SK-N-SH treated with all-trans-retinoic acid at 6 μM for 48 hours (cell line): ENCODE measurements around the gene RAPGEF5.

ENCODE experiments used
- ATAC-seq: fragments of 200-7000 bp; cut with Tn5 transposase; 3 replicates; pipeline ENCODE4 v1.9.1; 2020; ENCODE audit warnings: mild to moderate bottlenecking, moderate library complexity
- ARNTL ChIP-seq: fragments of 450-650 bp; formaldehyde crosslinking; IDR thresholded peaks from 2 replicates; pipeline ENCODE4 v1.5.0; 2020; ENCODE audit warnings: low read depth, mild to moderate bottlenecking, moderate library complexity, borderline replicate concordance
- BACH2 ChIP-seq: fragments of 250-450 bp; sonication (Bioruptor Pico); IDR thresholded peaks from 2 replicates; pipeline ENCODE4 v1.9.0; 2021; ENCODE audit warnings: mild to moderate bottlenecking, borderline replicate concordance
- CREB5 ChIP-seq: fragments of 250-450 bp; sonication (Bioruptor Pico); IDR thresholded peaks from 2 replicates; pipeline ENCODE4 v1.5.1; 2020; ENCODE audit warnings: low read depth, mild to moderate bottlenecking, moderate library complexity
- CSDC2 ChIP-seq: fragments of 250-450 bp; sonication (Bioruptor Pico); IDR thresholded peaks from 2 replicates; pipeline ENCODE4 v1.5.0; 2020; ENCODE audit warnings: mild to moderate bottlenecking, moderate library complexity
- ESRRG ChIP-seq: fragments of 250-450 bp; sonication (Bioruptor Pico); IDR thresholded peaks from 2 replicates; pipeline ENCODE4 v1.6.1; 2021; ENCODE audit warnings: mild to moderate bottlenecking
- GLIS3 ChIP-seq: fragments of 250-450 bp; sonication (Bioruptor Pico); IDR thresholded peaks from 2 replicates; pipeline ENCODE4 v1.5.0; 2020; ENCODE audit warnings: mild to moderate bottlenecking, moderate library complexity
- ISL1 ChIP-seq: fragments of 250-450 bp; sonication (Bioruptor Pico); IDR thresholded peaks from 2 replicates; pipeline ENCODE4 v2.1.2; 2022; ENCODE audit warnings: mild to moderate bottlenecking, moderate library complexity
- OSR1 ChIP-seq: fragments of 250-450 bp; sonication (Bioruptor Pico); IDR thresholded peaks from 2 replicates; pipeline ENCODE4 v1.8.0; 2022; ENCODE audit warnings: moderate library complexity, mild to moderate bottlenecking, inconsistent platforms
- POU6F1 ChIP-seq: fragments of 250-450 bp; sonication (Bioruptor Pico); IDR thresholded peaks from 2 replicates; pipeline ENCODE4 v1.8.0; 2021; ENCODE audit warnings: low read depth, mild to moderate bottlenecking, moderate library complexity, borderline replicate concordance
- PPARA ChIP-seq: fragments of 250-450 bp; sonication (Bioruptor Pico); IDR thresholded peaks from 2 replicates; pipeline ENCODE4 v1.5.0; 2020; ENCODE audit warnings: mild to moderate bottlenecking, borderline replicate concordance
- RARB ChIP-seq: fragments of 250-450 bp; sonication (Bioruptor Pico); IDR thresholded peaks from 2 replicates; pipeline ENCODE4 v1.8.0; 2021; ENCODE audit warnings: mild to moderate bottlenecking, moderate library complexity
- SNAI2 ChIP-seq: fragments of 250-450 bp; sonication (Bioruptor Pico); IDR thresholded peaks from 2 replicates; pipeline ENCODE4 v1.5.0; 2020; ENCODE audit warnings: mild to moderate bottlenecking, moderate library complexity
- TOX ChIP-seq: fragments of 250-450 bp; sonication (Bioruptor Pico); IDR thresholded peaks from 2 replicates; pipeline ENCODE4 v1.8.0; 2021; ENCODE audit warnings: mild to moderate bottlenecking, moderate library complexity, borderline replicate concordance
- TSHZ2 ChIP-seq: fragments of 250-450 bp; sonication (Bioruptor Pico); IDR thresholded peaks from 2 replicates; pipeline ENCODE4 v1.5.0; 2020; ENCODE audit warnings: mild to moderate bottlenecking, moderate library complexity
- ZC3H10 ChIP-seq: fragments of 250-450 bp; sonication (Bioruptor Pico); IDR thresholded peaks from 2 replicates; pipeline ENCODE4 v1.5.1; 2021; ENCODE audit warnings: mild to moderate bottlenecking, moderate library complexity
- ZFP30 ChIP-seq: fragments of 450-650 bp; formaldehyde crosslinking; IDR thresholded peaks from 2 replicates; pipeline ENCODE4 v1.5.0; 2022; ENCODE audit warnings: mild to moderate bottlenecking, moderate library complexity
- ZNF565 ChIP-seq: fragments of 450-650 bp; formaldehyde crosslinking; conservative IDR thresholded peaks from 2 replicates; pipeline ENCODE4 v1.5.0; 2020; ENCODE audit warnings: low read depth, mild to moderate bottlenecking, moderate library complexity
- ZNF70 ChIP-seq: fragments of 450-650 bp; formaldehyde crosslinking; IDR thresholded peaks from 2 replicates; pipeline ENCODE4 v1.5.0; 2020; ENCODE audit warnings: mild to moderate bottlenecking, moderate library complexity
- ZNF8 ChIP-seq: fragments of 450-650 bp; formaldehyde crosslinking; IDR thresholded peaks from 2 replicates; pipeline ENCODE4 v1.5.0; 2020; ENCODE audit warnings: mild to moderate bottlenecking, moderate library complexity
- TF ChIP-seq, protein P1 (sequence below): fragments of 250-450 bp; sonication (Bioruptor Pico); IDR thresholded peaks from 2 replicates; pipeline ENCODE4 v1.5.1; 2021; ENCODE audit warnings: mild to moderate bottlenecking, moderate library complexity
- TF ChIP-seq, protein P2 (sequence below): fragments of 250-450 bp; sonication (Bioruptor Pico); IDR thresholded peaks from 2 replicates; pipeline ENCODE4 v1.8.0; 2020; ENCODE audit warnings: mild to moderate bottlenecking, moderate library complexity, borderline replicate concordance

The RAPGEF5 gene

DNA sequence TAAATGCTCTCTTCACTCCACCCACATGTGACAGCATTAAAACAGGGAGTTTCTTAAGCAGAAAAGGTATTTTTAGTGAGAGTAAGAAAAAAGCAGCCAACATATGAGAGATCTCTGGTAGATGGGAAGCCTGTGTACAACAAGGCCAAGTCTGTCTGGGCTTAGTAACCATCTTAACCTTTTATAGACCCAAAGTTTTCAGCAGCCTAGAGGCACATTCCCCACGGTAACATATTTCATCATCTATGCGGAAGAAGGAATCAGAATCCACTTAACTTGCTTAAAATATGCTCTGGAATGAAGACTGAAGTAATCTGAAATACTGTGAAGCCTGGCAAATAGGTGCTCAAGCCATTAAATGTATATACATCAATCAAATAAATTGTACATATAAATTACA, 127.8 kb downstream of the RAPGEF5 start:
- no peak for TF ChIP-seq ZNF70 (CRISPR knock-in tag)
- no peak for TF ChIP-seq GLIS3 (CRISPR knock-in tag)
- no peak for TF ChIP-seq CREB5 (CRISPR knock-in tag)
- TF ChIP-seq, protein P1, sequence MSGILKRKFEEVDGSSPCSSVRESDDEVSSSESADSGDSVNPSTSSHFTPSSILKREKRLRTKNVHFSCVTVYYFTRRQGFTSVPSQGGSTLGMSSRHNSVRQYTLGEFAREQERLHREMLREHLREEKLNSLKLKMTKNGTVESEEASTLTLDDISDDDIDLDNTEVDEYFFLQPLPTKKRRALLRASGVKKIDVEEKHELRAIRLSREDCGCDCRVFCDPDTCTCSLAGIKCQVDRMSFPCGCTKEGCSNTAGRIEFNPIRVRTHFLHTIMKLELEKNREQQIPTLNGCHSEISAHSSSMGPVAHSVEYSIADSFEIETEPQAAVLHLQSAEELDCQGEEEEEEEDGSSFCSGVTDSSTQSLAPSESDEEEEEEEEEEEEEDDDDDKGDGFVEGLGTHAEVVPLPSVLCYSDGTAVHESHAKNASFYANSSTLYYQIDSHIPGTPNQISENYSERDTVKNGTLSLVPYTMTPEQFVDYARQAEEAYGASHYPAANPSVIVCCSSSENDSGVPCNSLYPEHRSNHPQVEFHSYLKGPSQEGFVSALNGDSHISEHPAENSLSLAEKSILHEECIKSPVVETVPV (CRISPR knock-in tag), result no peak
- no peak for TF ChIP-seq POU6F1 (CRISPR knock-in tag)
- TF ChIP-seq PPARA, result no peak
- TF ChIP-seq ZNF8, result no peak
- no peak for TF ChIP-seq ZNF565
- no peak for TF ChIP-seq TSHZ2 (CRISPR knock-in tag)
- no peak for TF ChIP-seq OSR1 (CRISPR knock-in tag)
- no peak for TF ChIP-seq TOX (CRISPR knock-in tag)
- no peak for TF ChIP-seq ZFP30 (CRISPR knock-in tag)
- TF ChIP-seq SNAI2, result no peak
- TF ChIP-seq ARNTL (CRISPR knock-in tag), result no peak
- no peak for ATAC-seq

GRCh38 chr7:22223807-22224206, 133.1 kb downstream of the RAPGEF5 start:
- no peak for TF ChIP-seq ZNF565
- no peak for ATAC-seq

DNA sequence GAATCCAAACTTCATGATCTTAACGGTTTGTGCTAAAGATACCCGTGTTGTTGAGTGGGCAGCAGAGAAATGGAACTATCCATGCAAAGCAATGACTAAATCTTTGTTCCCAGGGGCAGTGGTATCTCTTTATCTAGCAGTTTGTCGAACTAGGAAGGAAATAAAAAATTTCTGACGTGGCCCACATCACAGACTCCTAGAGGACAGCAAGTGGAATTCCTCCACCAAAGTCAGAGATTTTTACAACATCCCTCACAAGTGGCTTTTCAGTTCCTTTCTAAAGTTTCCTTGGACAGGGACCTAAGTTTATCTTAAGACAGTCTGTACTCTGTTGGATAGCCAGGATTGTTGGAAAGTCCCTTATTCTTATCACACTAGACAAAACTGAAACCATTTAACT, 136.0 kb downstream of the RAPGEF5 start:
- no peak for ATAC-seq
- TF ChIP-seq ZNF70 (CRISPR knock-in tag) (no peak), TOX (CRISPR knock-in tag) (no peak), BACH2 (CRISPR knock-in tag) (no peak), RARB (no peak), GLIS3 (CRISPR knock-in tag) (no peak), ZC3H10 (no peak), SNAI2 (no peak), OSR1 (CRISPR knock-in tag) (no peak), ESRRG (CRISPR knock-in tag) (no peak), CSDC2 (no peak), TSHZ2 (CRISPR knock-in tag) (no peak), POU6F1 (CRISPR knock-in tag) (no peak), PPARA (no peak), ZNF8 (no peak), ZFP30 (CRISPR knock-in tag) (no peak), ISL1 (CRISPR knock-in tag) (no peak)
- TF ChIP-seq, protein P2, sequence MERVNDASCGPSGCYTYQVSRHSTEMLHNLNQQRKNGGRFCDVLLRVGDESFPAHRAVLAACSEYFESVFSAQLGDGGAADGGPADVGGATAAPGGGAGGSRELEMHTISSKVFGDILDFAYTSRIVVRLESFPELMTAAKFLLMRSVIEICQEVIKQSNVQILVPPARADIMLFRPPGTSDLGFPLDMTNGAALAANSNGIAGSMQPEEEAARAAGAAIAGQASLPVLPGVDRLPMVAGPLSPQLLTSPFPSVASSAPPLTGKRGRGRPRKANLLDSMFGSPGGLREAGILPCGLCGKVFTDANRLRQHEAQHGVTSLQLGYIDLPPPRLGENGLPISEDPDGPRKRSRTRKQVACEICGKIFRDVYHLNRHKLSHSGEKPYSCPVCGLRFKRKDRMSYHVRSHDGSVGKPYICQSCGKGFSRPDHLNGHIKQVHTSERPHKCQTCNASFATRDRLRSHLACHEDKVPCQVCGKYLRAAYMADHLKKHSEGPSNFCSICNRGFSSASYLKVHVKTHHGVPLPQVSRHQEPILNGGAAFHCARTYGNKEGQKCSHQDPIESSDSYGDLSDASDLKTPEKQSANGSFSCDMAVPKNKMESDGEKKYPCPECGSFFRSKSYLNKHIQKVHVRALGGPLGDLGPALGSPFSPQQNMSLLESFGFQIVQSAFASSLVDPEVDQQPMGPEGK (CRISPR knock-in tag), result no peak
